A549 (cell line): ENCODE data around the gene LRP5. TPM values are rescaled to one million over a fixed set of nuclear protein-coding genes. Genes with fewer than 3 reads are reported as not detected.
"Not testable (repeated sequence)": the region's sequence is repeated elsewhere in the genome, so short reads cannot be mapped to it uniquely, and the experiment has no call there.

Experiments
- ATAC-seq, 2 experiments: fragments of 200-7000 bp in 1 of 2; fragments of >200 bp in 1 of 2; cut with Nextera tagmentation in 1 of 2; cut with Tn5 transposase in 1 of 2; 3 replicates each; pipeline versions ENCODE4 v1.8.0 to v1.9.1; 2018 to 2020; ENCODE audit warnings: mild to moderate bottlenecking in 1 of 2, moderate library complexity in 1 of 2
- CTCF ChIA-PET: fragments of 300-600 bp; sonication (Branson Sonifier 250); formaldehyde crosslinking; extraction: SDS; loops from one replicate; lab custom pipeline; 2021; ENCODE audit warnings: antibody characterized with exemption, inconsistent platforms; lab: Yijun Ruan, JAX
- POLR2A ChIA-PET: fragments of 350-600 bp; formaldehyde crosslinking; extraction: SDS; loops from one replicate; lab custom pipeline; 2021; ENCODE audit warnings: antibody characterized with exemption, inconsistent platforms; lab: Yijun Ruan, JAX
- DNase-seq, 2 experiments: peaks; one replicate each; pipeline versions ENCODE4 v3.0.0 to v3.0.0-alpha.2; 2011 to 2016; ENCODE audit warnings: low read depth in 1 of 2, low spot score in 1 of 2
- FAIRE-seq: peaks from 2 replicates; lab custom pipeline; 2011; peaks lifted over from hg19 to GRCh38; lab: Jason Lieb, UNC
- H3K27ac ChIP-seq, 2 experiments: fragments of >200 bp; sonication (Bioruptor Twin); formaldehyde crosslinking; 3 replicates each; pipeline ENCODE4 v1.5.1; 2016 to 2017
- H3K4me1 ChIP-seq: fragments of >200 bp; sonication (Bioruptor Twin); formaldehyde crosslinking; 3 replicates; pipeline ENCODE4 v1.6.1; 2016
- H3K4me2 ChIP-seq: fragments of >200 bp; sonication (Bioruptor Twin); formaldehyde crosslinking; 3 replicates; pipeline ENCODE4 v1.6.1; 2016
- H3K4me3 ChIP-seq: fragments of >200 bp; sonication (Bioruptor Twin); formaldehyde crosslinking; 3 replicates; pipeline ENCODE4 v1.5.1; 2016
- H3K9me3 ChIP-seq: fragments of >200 bp; sonication (Bioruptor Twin); formaldehyde crosslinking; 3 replicates; pipeline ENCODE4 v1.6.1; 2016
- EP300 ChIP-seq, 2 experiments: fragments of >200 bp; sonication (Bioruptor Twin); formaldehyde crosslinking; IDR thresholded peaks; 2 replicates in 1 of 2; 3 replicates in 1 of 2; pipeline ENCODE4 v1.6.1; 2016 to 2017
- HDAC2 ChIP-seq: fragments of 200-600 bp; sonication (generic); IDR thresholded peaks from 2 replicates; pipeline ENCODE4 v1.6.1; 2016
- HES2 ChIP-seq: fragments of >200 bp; sonication (Bioruptor Twin); formaldehyde crosslinking; IDR thresholded peaks from 2 replicates; pipeline ENCODE4 v1.6.1; 2016
- HOXB13 ChIP-seq: fragments of 250-450 bp; sonication (Bioruptor Pico); IDR thresholded peaks from 2 replicates; pipeline ENCODE4 v1.5.0; 2020; ENCODE audit warnings: low read depth, mild to moderate bottlenecking, moderate library complexity
- MAZ ChIP-seq: fragments of 150-350 bp; IDR thresholded peaks from 2 replicates; pipeline ENCODE4 v1.6.1; 2014; ENCODE audit warnings: antibody characterized with exemption, low read depth, low read length, borderline replicate concordance
- RAD21 ChIP-seq, 2 experiments: fragments of >200 bp in 1 of 2; sonication (Bioruptor Twin) in 1 of 2; formaldehyde crosslinking in 1 of 2; IDR thresholded peaks in 1 of 2; conservative IDR thresholded peaks in 1 of 2; 2 replicates in 1 of 2; 3 replicates in 1 of 2; pipeline ENCODE4 v1.6.1; 2012 to 2018; ENCODE audit warnings: inconsistent platforms in 1 of 2
- RARB ChIP-seq: fragments of 250-450 bp; sonication (Bioruptor Pico); IDR thresholded peaks from 2 replicates; pipeline ENCODE4 v1.8.0; 2021; ENCODE audit warnings: mild to moderate bottlenecking, moderate library complexity
- REST ChIP-seq: fragments of 200-600 bp; sonication (generic); IDR thresholded peaks from 2 replicates; pipeline ENCODE4 v1.6.1; 2016; ENCODE audit warnings: antibody characterized with exemption, mild to moderate bottlenecking, moderate library complexity
- USF2 ChIP-seq: fragments of 450-650 bp; IDR thresholded peaks from 2 replicates; pipeline ENCODE4 v1.6.1; 2014; ENCODE audit warnings: antibody characterized with exemption
- WGBS: methylation state at CpG from one replicate; pipeline ENCODE4 v1.1.6; 2017; ENCODE audit errors: missing lambda C conversion rate; 5-methylcytosine and 5-hydroxymethylcytosine counted together
- polyA plus RNA-seq, 4 experiments: library from polyadenylated mRNA; depleted of rRNA in 3 of 4; stranded (reverse); fragments of >200 nt; fragmentation: RNase III in 1 of 4; extraction: RNeasy Plus Mini Kit Qiagen cat#74134 plus additional on column Dnase treatment in 1 of 4; gene quantifications; 2 replicates in 3 of 4; 3 replicates in 1 of 4; pipeline ENCODE4 v1.2.3, GENCODE V29; 2011 to 2017

Gene LRP5
- polyA plus RNA-seq, 2 of the 4 experiments (the other 2 are of a cell fraction) = 10.9 to 32.3 TPM

GRCh38 chr11:68399916-68400315 is 87.5 kb downstream of the LRP5 start:
- CTCF ChIA-PET = interaction anchor here (0.6 to 1.9 kb wide), 2 partner anchors 15 to 474 kb away, joined by 3 to 6 read pairs; no protein-coding TSS in a partner anchor
- POLR2A ChIA-PET = no interaction called here
- Histone ChIP-seq H3K4me3 (no peak overlapping the region), H3K4me2 (no peak overlapping the region), H3K9me3 (no peaks in the 10 kb centered on the region), H3K27ac (no peak overlapping the region), H3K4me1 (no peaks in the 10 kb centered on the region; the same call in 2 of the 3 replicates)
- DNase-seq (no peak), FAIRE-seq (no peak), ATAC-seq (no peak)
- WGBS = 91% methylated on average over 12 of the region's 13 CpGs
- TF ChIP-seq USF2 = no peak
- TF ChIP-seq HES2 = no peak
- TF ChIP-seq HOXB13 (CRISPR knock-in tag) = no peak
- no peak for TF ChIP-seq HDAC2
- no peak for TF ChIP-seq RARB
- TF ChIP-seq, all 56 proteins: peak for 0

- H3K4me3 ChIP-seq, DNase-seq, H3K27ac ChIP-seq, POLR2A ChIA-PET, FAIRE-seq, ATAC-seq, H3K9me3 ChIP-seq, H3K4me2 ChIP-seq, H3K4me1 ChIP-seq: not testable (repeated sequence)
- CTCF ChIA-PET = interaction anchor here (1.9 kb wide), 1 partner anchor 15 kb away, joined by 6 read pairs; no protein-coding TSS in a partner anchor
- 93% methylated on average over 7 of the region's 7 CpGs for WGBS
Observed at GRCh38 chr11:68400584-68400983, 88.2 kb downstream of the LRP5 start.

GRCh38 chr11:68401856-68402255 is 89.5 kb downstream of the LRP5 start:
- H3K27ac ChIP-seq = no peak overlapping the region
- peaks cover 4% of the 10 kb centered on the region; the same call in 2 of the 3 replicates for H3K4me1 ChIP-seq
- H3K9me3 ChIP-seq = no peaks in the 10 kb centered on the region
- TF ChIP-seq REST (no peak), EP300 (IDR thresholded peaks at IDR 0.05) (no peak)
- ATAC-seq (no peak), DNase-seq (no peak), FAIRE-seq (no peak)
- WGBS = 84% methylated on average over 7 of the region's 7 CpGs
- ChIA-PET CTCF (interaction anchor here (0.6 to 1.1 kb wide), 2 partner anchors 17 to 19 kb away, joined by 3 read pairs; no protein-coding TSS in a partner anchor), POLR2A (no interaction called here)
- H3K4me3 ChIP-seq = no peak overlapping the region
- no peak overlapping the region for H3K4me2 ChIP-seq

GRCh38 chr11:68402355-68403031 is 90.1 kb downstream of the LRP5 start:
- WGBS = 94% methylated on average over 14 of the region's 15 CpGs

More at GRCh38 chr11:68402355-68403031, 90.1 kb downstream of the LRP5 start:
- ATAC-seq = no peak; a peak in 1 of 6 replicates
- H3K27ac ChIP-seq = no peak overlapping the region
- CTCF ChIA-PET = interaction anchor here (0.5 to 1.1 kb wide), 3 partner anchors 19 to 197 kb away, joined by 3 read pairs; no protein-coding TSS in a partner anchor
- no peak overlapping the region for H3K4me2 ChIP-seq
- POLR2A ChIA-PET = no interaction called here
- no peak overlapping the region for H3K4me3 ChIP-seq
- no peaks in the 10 kb centered on the region for H3K9me3 ChIP-seq
- DNase-seq = no peak
- TF ChIP-seq RAD21 (conservative IDR thresholded peaks at IDR 0.05 in 1 of 2, IDR thresholded peaks at IDR 0.05 in 1 of 2) = 0 out of 5 replicates have a peak, but pooled peaks of 1 of the 2 experiments have one; percentile 11
- TF ChIP-seq MAZ = no peak
- peaks cover 4% of the 10 kb centered on the region; the same call in 2 of the 3 replicates for H3K4me1 ChIP-seq
- no peak for FAIRE-seq
